ENCODE data around the gene SIGMAR1.

The SIGMAR1 gene

DNA sequence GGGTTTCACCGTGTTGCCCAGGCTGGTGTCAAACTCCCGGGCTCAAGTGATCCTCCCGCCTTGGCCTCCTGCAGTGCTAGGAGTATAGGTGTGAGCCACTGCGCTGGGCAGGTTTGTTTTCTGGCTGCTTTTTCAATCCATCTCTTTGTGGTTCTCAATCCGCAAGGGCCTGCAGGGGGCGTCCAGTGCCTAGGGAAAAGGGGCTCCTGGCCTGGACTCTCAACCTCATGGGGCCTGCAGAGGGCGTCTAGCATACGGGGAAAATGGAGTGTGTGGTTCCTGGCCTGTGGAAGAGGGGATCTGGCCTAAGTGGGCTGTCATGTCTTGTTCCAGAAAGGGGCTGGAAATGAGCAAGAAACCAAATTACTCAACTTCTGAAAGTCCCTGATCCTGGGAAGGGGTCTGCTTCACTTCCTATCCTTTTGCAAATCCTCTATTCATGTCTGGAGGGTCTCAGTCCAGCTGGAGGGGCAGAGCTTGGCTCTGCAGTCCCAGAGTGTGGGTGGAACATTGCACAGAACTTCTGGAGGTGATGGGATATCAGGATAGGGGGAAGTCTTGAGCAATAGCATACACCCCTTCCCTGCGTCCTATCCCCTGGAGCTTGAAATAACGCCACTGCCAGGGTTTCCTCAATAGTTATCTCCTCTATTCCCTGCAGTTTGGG lies 37.6 kb upstream of the SIGMAR1 start:
- H3K4me3 ChIP-seq (ENCODE audit: low read depth, low read length), result no peak overlapping the region
- TF ChIP-seq, protein P1, sequence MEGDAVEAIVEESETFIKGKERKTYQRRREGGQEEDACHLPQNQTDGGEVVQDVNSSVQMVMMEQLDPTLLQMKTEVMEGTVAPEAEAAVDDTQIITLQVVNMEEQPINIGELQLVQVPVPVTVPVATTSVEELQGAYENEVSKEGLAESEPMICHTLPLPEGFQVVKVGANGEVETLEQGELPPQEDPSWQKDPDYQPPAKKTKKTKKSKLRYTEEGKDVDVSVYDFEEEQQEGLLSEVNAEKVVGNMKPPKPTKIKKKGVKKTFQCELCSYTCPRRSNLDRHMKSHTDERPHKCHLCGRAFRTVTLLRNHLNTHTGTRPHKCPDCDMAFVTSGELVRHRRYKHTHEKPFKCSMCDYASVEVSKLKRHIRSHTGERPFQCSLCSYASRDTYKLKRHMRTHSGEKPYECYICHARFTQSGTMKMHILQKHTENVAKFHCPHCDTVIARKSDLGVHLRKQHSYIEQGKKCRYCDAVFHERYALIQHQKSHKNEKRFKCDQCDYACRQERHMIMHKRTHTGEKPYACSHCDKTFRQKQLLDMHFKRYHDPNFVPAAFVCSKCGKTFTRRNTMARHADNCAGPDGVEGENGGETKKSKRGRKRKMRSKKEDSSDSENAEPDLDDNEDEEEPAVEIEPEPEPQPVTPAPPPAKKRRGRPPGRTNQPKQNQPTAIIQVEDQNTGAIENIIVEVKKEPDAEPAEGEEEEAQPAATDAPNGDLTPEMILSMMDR (IDR thresholded peaks at IDR 0.05; ENCODE audit: low read depth, low read length), result peak; percentile 95

DNA sequence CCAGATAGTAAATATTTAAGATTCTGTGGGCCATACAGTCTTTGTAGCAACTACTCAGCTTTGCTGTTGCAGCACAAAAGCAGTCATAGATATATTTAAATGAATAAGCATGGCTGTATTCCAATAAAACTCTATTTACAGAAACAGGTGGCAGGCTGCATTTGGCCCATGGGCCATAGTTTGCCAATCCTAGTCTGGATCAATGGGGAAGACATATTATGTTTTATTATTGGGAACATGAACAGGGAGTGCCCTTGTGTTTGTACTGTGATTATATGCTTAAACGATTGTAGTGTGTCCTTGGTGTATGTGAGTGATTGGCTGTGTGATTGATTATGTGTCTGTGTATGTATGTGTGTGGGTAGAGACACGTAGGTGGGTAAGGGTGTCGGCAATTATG lies 36.9 kb upstream of the SIGMAR1 start:
- TF ChIP-seq, protein P1 (IDR thresholded peaks at IDR 0.05; ENCODE audit: low read depth, low read length), result no peak
- H3K4me3 ChIP-seq (ENCODE audit: low read depth, low read length), result no peak overlapping the region

DNA sequence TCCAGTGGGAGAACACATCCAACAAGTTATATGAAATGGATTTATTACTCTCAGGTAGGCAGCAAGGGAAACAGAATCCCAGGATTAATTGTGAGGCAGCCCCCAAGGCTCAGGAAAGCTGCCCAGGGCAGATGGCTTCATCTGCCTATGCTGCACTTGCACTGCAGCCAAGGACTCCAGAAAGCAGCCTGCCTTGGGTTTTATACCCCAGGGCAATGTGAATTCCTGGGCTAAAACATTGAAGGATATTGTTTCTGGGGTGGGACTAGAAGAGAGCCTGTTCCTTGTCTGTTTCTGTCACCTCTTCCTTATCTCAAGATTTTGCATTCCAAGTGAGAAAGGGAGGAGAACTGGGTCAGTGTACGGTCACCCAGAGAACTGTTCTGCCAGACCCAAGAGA lies 33.7 kb upstream of the SIGMAR1 start:
- TF ChIP-seq, protein P1 (IDR thresholded peaks at IDR 0.05; ENCODE audit: low read depth, low read length), result no peak
- no peak overlapping the region for H3K4me3 ChIP-seq (ENCODE audit: low read depth, low read length)

DNA sequence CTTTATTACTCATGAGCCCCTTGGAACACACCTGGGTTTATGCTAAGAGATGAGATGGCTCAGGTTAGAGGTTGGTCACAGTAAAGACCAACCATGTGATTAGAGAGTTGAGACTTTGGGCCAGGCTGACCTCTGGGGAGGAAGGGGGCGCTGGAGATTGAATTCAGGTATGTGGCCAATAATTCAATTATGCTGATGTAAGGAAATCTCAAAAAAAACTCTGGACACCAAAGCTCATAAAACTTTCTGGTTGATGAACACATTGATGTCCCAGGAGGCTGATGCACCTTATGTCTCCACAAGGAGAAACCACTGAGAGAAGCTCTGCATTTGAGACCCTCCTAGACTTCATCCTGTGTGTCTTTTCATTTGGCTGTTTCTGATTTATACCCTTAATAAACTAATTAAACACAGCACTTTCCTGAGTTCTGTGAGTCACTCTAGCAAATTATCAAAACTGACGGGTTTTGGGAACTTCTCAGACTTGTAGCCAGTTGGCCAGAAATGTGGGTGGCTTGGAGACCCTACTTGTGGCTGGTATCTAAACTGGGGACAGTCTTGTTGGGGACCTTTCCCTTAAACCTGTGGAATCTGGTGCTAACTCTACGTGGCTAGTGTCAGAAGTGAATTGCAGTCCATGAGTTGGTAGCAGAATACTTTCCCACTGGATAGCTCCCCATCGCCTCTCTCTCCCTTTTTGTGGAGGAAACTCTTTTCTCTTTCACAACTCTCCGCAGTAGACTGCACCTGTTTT lies 32.4 kb upstream of the SIGMAR1 start:
- no peak overlapping the region for H3K4me3 ChIP-seq (ENCODE audit: low read depth, low read length)
- TF ChIP-seq, protein P1 (IDR thresholded peaks at IDR 0.05; ENCODE audit: low read depth, low read length), result no peak

DNA sequence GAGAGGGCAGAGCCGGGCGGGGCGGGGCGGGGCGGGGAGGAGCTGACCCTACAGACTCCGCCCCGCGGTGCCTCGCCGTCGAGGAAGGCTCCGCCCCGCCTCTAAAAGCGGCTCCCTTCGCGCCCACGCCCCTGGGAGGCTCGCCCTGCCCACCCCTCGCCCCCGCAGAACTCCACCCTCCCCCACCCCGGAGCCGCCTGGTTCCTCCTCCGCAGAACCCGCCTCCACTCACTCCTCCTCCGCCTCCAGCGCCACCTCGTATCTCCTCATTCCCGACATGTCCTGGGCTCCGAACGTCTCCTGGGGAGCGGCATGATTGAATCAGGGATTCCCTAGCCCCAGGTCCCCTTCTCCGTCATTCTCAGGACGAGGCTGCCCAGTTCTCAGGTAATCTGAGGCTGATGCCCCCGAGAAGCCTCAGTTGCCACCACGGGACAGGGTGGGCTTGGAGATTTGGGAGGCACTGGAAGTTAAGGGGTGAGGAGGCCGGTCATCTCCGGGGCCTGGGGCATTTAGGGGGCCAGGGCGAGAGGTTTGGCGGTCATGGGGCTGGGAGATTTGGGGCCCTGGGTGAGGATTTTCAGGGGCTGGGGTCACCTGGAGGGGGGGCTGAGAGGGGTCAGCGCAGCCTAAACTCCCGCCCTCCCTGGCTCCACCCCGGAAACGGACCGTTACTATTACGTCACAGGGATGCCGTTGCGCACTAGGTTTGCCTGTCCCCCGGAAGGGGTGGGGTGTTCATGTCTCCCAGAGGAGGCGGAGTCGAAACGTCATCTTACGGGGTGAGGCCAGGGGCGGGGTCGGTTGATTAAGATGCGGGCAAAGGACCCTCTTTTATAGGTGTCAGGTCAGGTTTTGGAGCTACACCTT lies 28.0 kb upstream of the SIGMAR1 start:
- TF ChIP-seq, protein P1 (IDR thresholded peaks at IDR 0.05; ENCODE audit: low read depth, low read length), result no peak
- H3K4me3 ChIP-seq (ENCODE audit: low read depth, low read length), result peak overlapping the region; percentile 87

DNA sequence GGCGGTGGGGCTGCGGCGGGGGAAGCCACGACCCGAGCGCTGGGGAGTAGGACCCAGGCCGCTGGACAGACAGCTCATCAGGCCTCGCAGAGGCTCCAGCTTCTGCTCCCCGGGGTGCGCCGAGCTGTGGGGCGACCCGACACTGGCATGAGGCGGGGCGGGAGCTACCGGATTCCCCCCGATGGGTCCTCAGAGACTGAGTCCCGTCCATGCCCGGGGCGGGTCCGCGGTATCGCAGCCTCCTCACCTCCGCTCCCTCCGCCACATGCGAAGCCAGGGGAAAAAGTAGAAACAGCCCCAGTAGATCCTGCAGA lies 27.4 kb upstream of the SIGMAR1 start:
- TF ChIP-seq, protein P1 (IDR thresholded peaks at IDR 0.05; ENCODE audit: low read depth, low read length), result no peak
- H3K4me3 ChIP-seq (ENCODE audit: low read depth, low read length), result peak overlapping the region; percentile 87
